Epithelial cell of prostate (primary cell): Measurements from ENCODE around the gene SPINK1.
"Not testable (repeated sequence)": the region's sequence is repeated elsewhere in the genome, so short reads cannot be mapped to it uniquely, and the experiment has no call there.

ENCODE experiments used
- DNase-seq: peaks from one replicate; pipeline ENCODE4 v3.0.0-alpha.2; 2011; ENCODE audit warnings: low read depth, low spot score
- H3K27ac ChIP-seq: fragments of 450-650 bp; 2 replicates; pipeline ENCODE4 v1.5.1; 2017; ENCODE audit warnings: mild to moderate bottlenecking

SPINK1 gene

GRCh38 chr5:147854894-147855773 lies 23.7 kb upstream of the SPINK1 start:
- no peak overlapping the region for H3K27ac ChIP-seq
- no peak for DNase-seq

- H3K27ac ChIP-seq = no peak overlapping the region
- DNase-seq = no peak
These were observed 22.9 kb upstream of the SPINK1 start for GRCh38 chr5:147854331-147854730.

- no peak for DNase-seq
- H3K27ac ChIP-seq = no peak overlapping the region
These were observed 22.0 kb upstream of the SPINK1 start for GRCh38 chr5:147853372-147853987.

- no peak for DNase-seq
- H3K27ac ChIP-seq = no peak overlapping the region
These were observed 20.9 kb upstream of the SPINK1 start for GRCh38 chr5:147852365-147852764.

- no peak overlapping the region for H3K27ac ChIP-seq
- DNase-seq = no peak
These were observed 20.1 kb upstream of the SPINK1 start for GRCh38 chr5:147851578-147851977.

GRCh38 chr5:147849226-147849625 lies 17.8 kb upstream of the SPINK1 start:
- no peak for DNase-seq

GRCh38 chr5:147845618-147846017 lies 14.1 kb upstream of the SPINK1 start:
- no peak for DNase-seq
- no peak overlapping the region for H3K27ac ChIP-seq

More at GRCh38 chr5:147849226-147849625, 17.8 kb upstream of the SPINK1 start:
- H3K27ac ChIP-seq = no peak overlapping the region

GRCh38 chr5:147844846-147845245 lies 13.4 kb upstream of the SPINK1 start:
- DNase-seq = no peak
- H3K27ac ChIP-seq = no peak overlapping the region

GRCh38 chr5:147842869-147843268 lies 11.4 kb upstream of the SPINK1 start:
- no peak for DNase-seq
- no peak overlapping the region for H3K27ac ChIP-seq

GRCh38 chr5:147836439-147836838 lies 5.0 kb upstream of the SPINK1 start:
- DNase-seq = no peak

GRCh38 chr5:147835386-147835798 lies 3.9 kb upstream of the SPINK1 start:
- no peak overlapping the region for H3K27ac ChIP-seq
- DNase-seq = peak; percentile 83

More at GRCh38 chr5:147836439-147836838, 5.0 kb upstream of the SPINK1 start:
- no peak overlapping the region for H3K27ac ChIP-seq

GRCh38 chr5:147832541-147832940 lies 1.1 kb upstream of the SPINK1 start:
- no peak for DNase-seq
- H3K27ac ChIP-seq = no peak overlapping the region

GRCh38 chr5:147830035-147830434 lies 1.4 kb downstream of the SPINK1 start:
- no peak for DNase-seq
- H3K27ac ChIP-seq = no peak overlapping the region

- DNase-seq, H3K27ac ChIP-seq: not testable (repeated sequence)
These were observed 4.5 kb downstream of the SPINK1 start for GRCh38 chr5:147827017-147827416.

GRCh38 chr5:147826361-147826760 lies 5.1 kb downstream of the SPINK1 start:
- H3K27ac ChIP-seq = no peak overlapping the region
- DNase-seq = no peak

GRCh38 chr5:147822686-147823491 lies 8.6 kb downstream of the SPINK1 start:
- no peak for DNase-seq
- no peak overlapping the region for H3K27ac ChIP-seq

- DNase-seq, H3K27ac ChIP-seq: not testable (repeated sequence)
These were observed 9.2 kb downstream of the SPINK1 start for GRCh38 chr5:147822222-147822621.

GRCh38 chr5:147821766-147822165 lies 9.7 kb downstream of the SPINK1 start:
- no peak overlapping the region for H3K27ac ChIP-seq
- no peak for DNase-seq

GRCh38 chr5:147819261-147819770 lies 12.2 kb downstream of the SPINK1 start:
- DNase-seq = no peak
- no peak overlapping the region for H3K27ac ChIP-seq

- H3K27ac ChIP-seq = no peak overlapping the region
- DNase-seq = no peak
These were observed 13.2 kb downstream of the SPINK1 start for GRCh38 chr5:147818290-147818689.
